ENCODE data around the gene OR7E24. TPM values are rescaled to one million over a fixed set of nuclear protein-coding genes. Genes with fewer than 3 reads are reported as not detected.
"Not testable (repeated sequence)": the region's sequence is repeated elsewhere in the genome, so short reads cannot be mapped to it uniquely, and the experiment has no call there.

The OR7E24 gene
- not detected for total RNA-seq (2021; fragmentation: NEBNext Ultra II Directional; extraction: Animal tissue kit (Norgen Biotek cat#: 25700))
- long read RNA-seq, result 0 reads

DNA sequence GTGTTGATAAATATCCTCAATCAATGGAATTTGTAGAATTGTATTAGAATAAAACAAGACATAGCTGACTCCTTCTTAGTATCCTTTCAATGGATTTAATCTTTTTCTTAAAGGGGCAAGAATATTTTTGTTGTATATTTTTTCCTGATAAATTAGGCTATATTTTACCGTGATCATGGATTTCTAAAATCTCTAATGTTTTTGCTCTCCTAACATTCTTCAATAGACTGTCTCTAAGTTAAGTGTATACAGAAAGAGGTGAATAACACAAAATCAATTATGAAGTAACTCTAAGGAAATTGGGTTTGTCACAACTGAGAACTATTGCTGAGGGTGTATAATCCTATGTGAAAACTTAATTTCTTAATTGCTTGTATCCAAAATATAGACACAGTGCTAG, at the start of gene OR7E24:
Gene OR7E24 (plus strand): TSS at position 301 of the 400 bp plus-strand sequence. CDS start 114 bp downstream, outside the sequence.
- H3K27ac Mint-ChIP-seq, result no peak within 1 kb of the TSS
- H3K36me3 Mint-ChIP-seq (ENCODE audit: low read depth), result peaks cover 4% of the 10 kb centered on the region; the same call in 1 of the 2 replicates
- H3K4me1 Mint-ChIP-seq (ENCODE audit: low read depth), result no peaks in the 10 kb centered on the region
- H3K4me3 Mint-ChIP-seq, result no peak within 1 kb of the TSS
- DNase-seq, result no peak
- TF ChIP-seq, protein P1, sequence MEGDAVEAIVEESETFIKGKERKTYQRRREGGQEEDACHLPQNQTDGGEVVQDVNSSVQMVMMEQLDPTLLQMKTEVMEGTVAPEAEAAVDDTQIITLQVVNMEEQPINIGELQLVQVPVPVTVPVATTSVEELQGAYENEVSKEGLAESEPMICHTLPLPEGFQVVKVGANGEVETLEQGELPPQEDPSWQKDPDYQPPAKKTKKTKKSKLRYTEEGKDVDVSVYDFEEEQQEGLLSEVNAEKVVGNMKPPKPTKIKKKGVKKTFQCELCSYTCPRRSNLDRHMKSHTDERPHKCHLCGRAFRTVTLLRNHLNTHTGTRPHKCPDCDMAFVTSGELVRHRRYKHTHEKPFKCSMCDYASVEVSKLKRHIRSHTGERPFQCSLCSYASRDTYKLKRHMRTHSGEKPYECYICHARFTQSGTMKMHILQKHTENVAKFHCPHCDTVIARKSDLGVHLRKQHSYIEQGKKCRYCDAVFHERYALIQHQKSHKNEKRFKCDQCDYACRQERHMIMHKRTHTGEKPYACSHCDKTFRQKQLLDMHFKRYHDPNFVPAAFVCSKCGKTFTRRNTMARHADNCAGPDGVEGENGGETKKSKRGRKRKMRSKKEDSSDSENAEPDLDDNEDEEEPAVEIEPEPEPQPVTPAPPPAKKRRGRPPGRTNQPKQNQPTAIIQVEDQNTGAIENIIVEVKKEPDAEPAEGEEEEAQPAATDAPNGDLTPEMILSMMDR (IDR thresholded peaks at IDR 0.05), result no peak
- peaks cover 21% of the 10 kb centered on the region for H3K9me3 Mint-ChIP-seq
- H3K27me3 Mint-ChIP-seq (ENCODE audit: insufficient read depth), result no peaks in the 10 kb centered on the region; the same call in none of the 2 replicates

DNA sequence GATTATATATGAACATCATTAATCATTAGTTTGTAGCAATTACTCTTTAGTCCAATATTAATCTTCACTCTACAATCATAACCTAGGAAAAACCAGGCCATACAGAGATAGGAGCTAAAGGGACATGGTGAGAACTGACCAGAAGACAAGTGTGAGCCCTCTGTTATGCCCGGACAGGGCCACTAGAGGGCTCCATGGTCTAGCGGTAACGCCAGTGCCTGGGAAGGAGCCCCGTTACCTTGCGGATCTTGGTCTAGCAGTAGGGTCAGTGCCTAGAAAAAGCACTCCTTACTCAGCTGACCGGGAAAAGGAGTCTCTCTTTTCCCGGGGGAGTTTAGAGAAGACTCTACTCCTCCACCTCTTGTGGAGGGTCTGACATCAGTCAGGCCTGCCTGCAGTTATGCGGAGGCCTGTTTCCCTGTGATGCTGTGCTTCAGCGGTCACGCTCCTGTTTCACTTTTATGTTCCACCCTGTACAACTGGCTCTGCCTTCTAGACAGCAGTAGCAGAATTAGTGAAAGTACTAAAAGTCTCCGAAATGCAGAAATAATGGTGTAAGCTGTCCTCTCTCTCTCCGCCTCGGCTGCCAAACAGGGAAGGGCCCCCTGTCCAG, 45.1 kb upstream of the OR7E24 start:
- peak; percentile 59 for DNase-seq
- peaks cover 10% of the 10 kb centered on the region for H3K27me3 Mint-ChIP-seq (ENCODE audit: insufficient read depth)
- no peaks in the 10 kb centered on the region for H3K9me3 Mint-ChIP-seq

GRCh38 chr19:9219489-9219888, 31.2 kb upstream of the OR7E24 start, which contains the start of gene OR7D4:
OR7D4 (minus strand) TSS chr19:9219589; CDS start chr19:9214837, 4,752 bp downstream.
- Mint-ChIP-seq H3K27ac (no peak within 1 kb of the TSS), H3K4me3 (no peak within 1 kb of the TSS), H3K9me3 (peaks cover 27% of the 10 kb centered on the region), H3K27me3 (ENCODE audit: insufficient read depth) (peaks cover under 1% of the 10 kb centered on the region; the same call in 1 of the 2 replicates), H3K4me1 (ENCODE audit: low read depth) (no peaks in the 10 kb centered on the region), H3K36me3 (ENCODE audit: low read depth) (no peaks in the 10 kb centered on the region)
- no peak for DNase-seq
- TF ChIP-seq, protein P1 (IDR thresholded peaks at IDR 0.05), result no peak

More for the DNA sequence above, 45.1 kb upstream of the OR7E24 start:
- Mint-ChIP-seq H3K27ac (no peak overlapping the region), H3K4me1 (ENCODE audit: low read depth) (peaks cover 5% of the 10 kb centered on the region), H3K4me3 (peak overlapping the region; percentile 85), H3K36me3 (ENCODE audit: low read depth) (no peaks in the 10 kb centered on the region)
- TF ChIP-seq, protein P1 (IDR thresholded peaks at IDR 0.05), result peak; percentile 94

GRCh38 chr19:9251236-9251635, 506 bp downstream of the OR7E24 start:
- DNase-seq, result no peak
- no peaks in the 10 kb centered on the region; the same call in none of the 2 replicates for H3K27me3 Mint-ChIP-seq (ENCODE audit: insufficient read depth)
- H3K27ac Mint-ChIP-seq, result no peak overlapping the region
- no peaks in the 10 kb centered on the region for H3K4me1 Mint-ChIP-seq (ENCODE audit: low read depth)
- no peak overlapping the region for H3K4me3 Mint-ChIP-seq
- peaks cover 4% of the 10 kb centered on the region; the same call in 1 of the 2 replicates for H3K36me3 Mint-ChIP-seq (ENCODE audit: low read depth)
- peaks cover 21% of the 10 kb centered on the region for H3K9me3 Mint-ChIP-seq
- TF ChIP-seq, protein P1 (IDR thresholded peaks at IDR 0.05), result no peak

DNA sequence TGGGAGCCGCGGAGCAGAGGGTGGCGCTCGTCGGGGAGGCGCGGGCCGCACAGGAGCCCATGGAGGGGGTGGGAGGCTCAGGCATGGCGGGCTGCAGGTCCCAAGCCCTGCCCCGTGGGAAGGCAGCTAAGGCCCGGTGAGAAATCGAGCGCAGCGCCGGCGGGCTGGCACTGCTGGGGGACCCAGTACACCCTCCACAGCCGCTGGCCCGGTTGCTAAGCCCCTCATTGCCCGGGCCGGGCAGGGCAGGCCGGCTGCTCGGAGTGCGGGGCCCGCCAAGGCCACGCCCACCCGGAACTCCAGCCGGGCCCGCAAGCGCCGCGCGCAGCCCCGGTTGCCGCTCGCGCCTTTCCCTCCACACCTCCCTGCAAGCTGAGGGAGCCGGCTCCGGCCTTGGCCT, 32.8 kb downstream of the OR7E24 start:
- peaks cover 20% of the 10 kb centered on the region for H3K36me3 Mint-ChIP-seq (ENCODE audit: low read depth)
- H3K4me3 Mint-ChIP-seq; H3K4me1 Mint-ChIP-seq (ENCODE audit: low read depth); H3K27ac Mint-ChIP-seq; H3K27me3 Mint-ChIP-seq (ENCODE audit: insufficient read depth); DNase-seq: not testable (repeated sequence)
- H3K9me3 Mint-ChIP-seq, result peaks cover 45% of the 10 kb centered on the region

DNA sequence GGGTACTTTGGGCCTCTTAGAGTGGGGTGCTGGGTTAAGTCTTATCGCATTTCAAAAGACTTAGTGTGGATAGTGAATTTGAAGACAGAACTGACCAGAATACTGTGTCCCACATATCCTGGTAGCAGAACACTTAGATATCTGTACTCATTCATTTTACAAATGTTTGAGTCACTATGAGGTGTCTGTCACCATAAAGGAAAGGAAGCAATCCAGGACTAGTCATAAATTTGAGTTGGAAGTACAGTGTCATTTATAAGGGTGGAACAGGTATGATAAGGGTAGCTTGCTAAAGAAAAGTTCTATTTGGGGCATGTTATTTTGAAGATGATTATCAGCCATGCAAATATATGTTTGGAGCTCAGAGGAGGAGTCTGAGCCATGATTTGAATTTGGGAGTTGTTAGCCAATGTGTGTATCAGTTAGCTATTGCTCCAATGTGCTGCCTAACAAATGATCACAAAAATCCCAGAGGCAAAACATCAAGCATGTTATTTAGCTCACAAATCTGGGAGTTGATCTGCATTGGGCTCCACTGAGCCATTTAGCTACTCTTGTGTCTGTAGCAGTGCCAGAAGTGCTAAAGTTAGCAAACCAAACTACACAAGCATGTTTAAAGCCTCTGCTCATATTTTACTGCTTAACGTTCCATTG, 38.6 kb downstream of the OR7E24 start:
- no peaks in the 10 kb centered on the region for H3K27me3 Mint-ChIP-seq (ENCODE audit: insufficient read depth)
- H3K9me3 Mint-ChIP-seq, result peaks cover 75% of the 10 kb centered on the region
- TF ChIP-seq, protein P1 (IDR thresholded peaks at IDR 0.05), result no peak
- peaks cover 63% of the 10 kb centered on the region for H3K36me3 Mint-ChIP-seq (ENCODE audit: low read depth)
- H3K4me3 Mint-ChIP-seq, result no peak overlapping the region
- no peak overlapping the region for H3K27ac Mint-ChIP-seq
- H3K4me1 Mint-ChIP-seq (ENCODE audit: low read depth), result no peaks in the 10 kb centered on the region
- no peak for DNase-seq

All from HFFc6 (cell line).